Coronary artery (tissue), 2 donors: ENCODE measurements around the gene TMEM178B.
"Not testable (repeated sequence)": the region's sequence is repeated elsewhere in the genome, so short reads cannot be mapped to it uniquely, and the experiment has no call there.

Experiments used
- DNase-seq: peaks from one replicate; pipeline ENCODE4 v3.0.0-alpha.2; 2017; ENCODE audit warnings: low spot score
- H3K27ac ChIP-seq, 2 donors: fragments of 200-600 bp; sonication (generic); one replicate each; pipeline ENCODE4 v1.5.1; 2016 to 2019
- H3K4me3 ChIP-seq: fragments of 200-600 bp; sonication (generic); 2 replicates; pipeline ENCODE4 v1.5.1; 2016; ENCODE audit warnings: mild to moderate bottlenecking, moderate library complexity
- CTCF ChIP-seq: fragments of 200-600 bp; sonication (generic); IDR thresholded peaks from one replicate; pipeline ENCODE4 v1.5.1; 2019; ENCODE audit warnings: antibody characterized with exemption

The TMEM178B gene

GRCh38 chr7:141402277-141402996, 328.6 kb downstream of the TMEM178B start:
- DNase-seq = no peak
- Histone ChIP-seq H3K27ac (no peak overlapping the region), H3K4me3 (no peak overlapping the region)
- no peak for TF ChIP-seq CTCF

- not testable (repeated sequence) for H3K4me3 ChIP-seq, H3K27ac ChIP-seq, DNase-seq
Observed at GRCh38 chr7:141403846-141404245, 330.0 kb downstream of the TMEM178B start.

- no peak overlapping the region for H3K27ac ChIP-seq
- no peak for TF ChIP-seq CTCF
- H3K4me3 ChIP-seq = no peak overlapping the region
- no peak for DNase-seq
Observed at GRCh38 chr7:141406347-141406746, 332.5 kb downstream of the TMEM178B start.

- no peak for TF ChIP-seq CTCF
Observed at GRCh38 chr7:141407893-141408292, 334.0 kb downstream of the TMEM178B start.

GRCh38 chr7:141408440-141408839, 334.6 kb downstream of the TMEM178B start:
- Histone ChIP-seq H3K4me3 (no peak overlapping the region), H3K27ac (no peak overlapping the region)
- TF ChIP-seq CTCF = no peak
- no peak for DNase-seq

More at GRCh38 chr7:141407893-141408292, 334.0 kb downstream of the TMEM178B start:
- H3K4me3 ChIP-seq = no peak overlapping the region
- H3K27ac ChIP-seq = no peak overlapping the region
- no peak for DNase-seq

- no peak for DNase-seq
Observed at GRCh38 chr7:141409219-141409618, 335.4 kb downstream of the TMEM178B start.

GRCh38 chr7:141409801-141410329, 336.0 kb downstream of the TMEM178B start:
- no peak for TF ChIP-seq CTCF
- Histone ChIP-seq H3K4me3 (no peak overlapping the region), H3K27ac (no peak overlapping the region)
- no peak for DNase-seq

More at GRCh38 chr7:141409219-141409618, 335.4 kb downstream of the TMEM178B start:
- H3K4me3 ChIP-seq = no peak overlapping the region
- TF ChIP-seq CTCF = no peak
- H3K27ac ChIP-seq = no peak overlapping the region
